ENCODE results near the gene APPBP2.
"Not testable (repeated sequence)": the region's sequence is repeated elsewhere in the genome, so short reads cannot be mapped to it uniquely, and the experiment has no call there.

The APPBP2 gene

GRCh38 chr17:60524463-60525327, 1.3 kb downstream of the APPBP2 start:
- no peak for DNase-seq (ENCODE audit: low read depth)
- no peak for TF ChIP-seq CTCF (conservative IDR thresholded peaks at IDR 0.05; ENCODE audit: low read depth, low read length)
- H3K4me3 ChIP-seq (ENCODE audit: low read length), result peak overlapping the region; percentile 100

- peak overlapping the region; percentile 100 for H3K4me3 ChIP-seq (ENCODE audit: low read length)
- no peak for TF ChIP-seq CTCF (conservative IDR thresholded peaks at IDR 0.05; ENCODE audit: low read depth, low read length)
- no peak for DNase-seq (ENCODE audit: low read depth)
These were observed 2.2 kb downstream of the APPBP2 start for GRCh38 chr17:60523822-60524221.

- DNase-seq (ENCODE audit: low read depth), result no peak
- TF ChIP-seq CTCF (conservative IDR thresholded peaks at IDR 0.05; ENCODE audit: low read depth, low read length), result no peak
- H3K4me3 ChIP-seq (ENCODE audit: low read length), result no peak overlapping the region
These were observed 3.0 kb downstream of the APPBP2 start for GRCh38 chr17:60522889-60523626.

- DNase-seq (ENCODE audit: low read depth), result no peak
- no peak for TF ChIP-seq CTCF (conservative IDR thresholded peaks at IDR 0.05; ENCODE audit: low read depth, low read length)
- no peak overlapping the region for H3K4me3 ChIP-seq (ENCODE audit: low read length)
These were observed 6.2 kb downstream of the APPBP2 start for GRCh38 chr17:60519795-60520194.

- not testable (repeated sequence) for H3K4me3 ChIP-seq (ENCODE audit: low read length)
These were observed 10.4 kb downstream of the APPBP2 start for GRCh38 chr17:60515683-60516082.

GRCh38 chr17:60515199-60515598, 10.8 kb downstream of the APPBP2 start:
- DNase-seq (ENCODE audit: low read depth), result not testable (repeated sequence)

More at GRCh38 chr17:60515683-60516082, 10.4 kb downstream of the APPBP2 start:
- DNase-seq (ENCODE audit: low read depth), result not testable (repeated sequence)

GRCh38 chr17:60514500-60514899, 11.5 kb downstream of the APPBP2 start:
- TF ChIP-seq CTCF (conservative IDR thresholded peaks at IDR 0.05; ENCODE audit: low read depth, low read length), result no peak
- DNase-seq (ENCODE audit: low read depth), result no peak
- no peak overlapping the region for H3K4me3 ChIP-seq (ENCODE audit: low read length)

More at GRCh38 chr17:60515199-60515598, 10.8 kb downstream of the APPBP2 start:
- not testable (repeated sequence) for H3K4me3 ChIP-seq (ENCODE audit: low read length)

GRCh38 chr17:60514053-60514452, 12.0 kb downstream of the APPBP2 start:
- no peak overlapping the region for H3K4me3 ChIP-seq (ENCODE audit: low read length)
- no peak for TF ChIP-seq CTCF (conservative IDR thresholded peaks at IDR 0.05; ENCODE audit: low read depth, low read length)
- DNase-seq (ENCODE audit: low read depth), result no peak
